NCI-H748 (cell line): Measurements from ENCODE around the gene FTO.
A peak's percentile ranks its signal among the peaks of the same experiment; 100 is the strongest.
"Not testable (repeated sequence)": the region's sequence is repeated elsewhere in the genome, so short reads cannot be mapped to it uniquely, and the experiment has no call there.

Experiments used
- DNase-seq: peaks from one replicate; lab custom pipeline; 2025; ENCODE audit not compliant: unreplicated experiment; lab: John Stamatoyannopoulos, UW

Gene FTO

DNA sequence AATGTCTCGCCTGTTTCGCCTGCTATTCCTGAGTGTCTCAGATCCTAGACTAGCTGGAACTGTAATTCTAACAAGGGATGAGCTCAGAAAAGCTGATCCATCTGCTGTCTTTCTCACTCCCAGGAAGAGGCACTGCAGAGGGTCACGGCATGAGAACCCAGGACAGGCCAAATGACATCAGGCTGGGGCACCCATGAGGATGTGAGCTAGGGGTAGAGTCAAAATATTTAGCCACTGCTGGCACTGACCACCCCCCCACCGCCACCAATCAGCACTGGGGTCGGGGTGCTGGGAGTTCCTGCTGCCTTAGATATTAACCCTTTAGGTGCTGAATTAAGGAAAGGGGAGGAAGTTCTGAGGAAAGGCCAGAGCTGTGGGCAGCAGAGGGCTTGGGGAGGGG is 470.2 kb downstream of the FTO start:
- no peak for DNase-seq

DNA sequence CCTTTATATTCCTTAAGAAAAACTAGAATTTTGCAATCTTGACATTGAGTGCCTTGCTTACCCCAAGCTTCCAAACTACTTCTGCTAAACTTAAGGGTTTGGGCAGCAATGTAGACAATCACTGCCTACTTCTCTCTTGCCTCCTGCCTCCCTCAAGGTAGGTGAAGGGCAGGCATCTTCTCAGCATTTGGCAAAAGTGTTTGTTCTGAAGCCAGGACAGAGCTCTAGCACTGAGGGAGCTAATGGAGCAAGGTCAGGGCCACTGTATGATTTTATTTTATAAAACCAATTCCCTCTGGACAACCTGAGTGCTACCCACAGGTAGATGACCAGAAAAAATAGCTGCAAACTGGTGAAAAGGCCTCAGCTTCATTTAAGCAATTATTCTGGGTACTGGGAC is 470.8 kb downstream of the FTO start:
- DNase-seq, result no peak

DNA sequence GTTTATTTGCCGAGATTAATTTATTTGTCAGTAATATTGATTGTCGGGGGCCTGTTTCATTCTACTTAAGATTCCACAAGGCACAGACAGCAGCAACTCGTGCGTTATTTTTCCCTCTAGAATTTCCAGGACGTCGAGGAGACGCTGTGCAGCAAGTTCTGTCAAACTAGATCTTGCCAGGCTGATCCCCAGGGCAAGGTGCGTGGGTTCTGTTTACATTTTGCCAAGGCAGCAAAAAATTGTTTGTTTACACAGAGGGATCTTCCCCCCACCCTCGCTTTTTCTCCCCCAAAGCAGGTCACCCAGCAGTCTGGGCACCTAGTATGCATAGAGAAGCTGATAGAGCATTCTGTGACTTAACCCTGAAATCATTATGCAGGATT is 471.2 kb downstream of the FTO start:
- DNase-seq, result peak; percentile 50

DNA sequence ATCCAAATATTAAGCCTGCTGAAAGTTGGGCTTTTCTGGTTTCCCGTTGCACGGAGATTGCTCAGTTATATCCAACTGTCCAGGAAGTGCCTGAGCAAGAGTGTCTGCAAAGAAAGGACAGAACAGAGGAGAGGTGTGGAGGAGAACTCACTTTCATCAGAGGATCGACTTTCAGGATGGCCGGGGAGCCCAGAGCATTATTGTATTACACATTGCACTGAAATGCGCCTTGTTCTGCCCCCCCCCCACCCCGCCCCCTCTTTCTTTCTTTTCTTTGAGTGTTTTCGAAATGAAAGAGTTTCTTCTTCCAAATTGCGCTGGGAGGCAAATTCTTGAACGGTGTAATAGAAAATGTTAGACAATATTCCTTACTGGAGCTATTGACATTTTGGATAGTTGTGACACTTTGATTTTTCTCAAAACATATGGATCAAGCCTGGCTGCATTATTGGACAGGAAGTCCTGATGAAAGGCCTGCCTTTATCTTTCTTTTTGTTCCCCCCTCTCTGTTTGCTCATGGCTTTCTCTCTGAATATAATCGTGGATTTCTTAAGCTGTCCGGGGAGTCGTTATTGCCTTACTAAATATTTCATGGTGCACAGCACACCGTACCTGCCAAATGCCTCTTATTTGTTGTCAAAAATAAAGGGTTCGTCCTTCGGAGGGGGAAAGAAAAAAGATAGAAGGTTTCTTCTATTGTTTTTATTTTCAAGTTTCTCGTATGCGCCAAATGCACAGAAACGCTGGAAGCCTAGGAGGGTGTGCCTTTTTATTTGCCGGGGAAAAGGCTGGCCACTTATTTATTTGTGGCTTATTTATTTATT is 471.8 kb downstream of the FTO start:
- DNase-seq, result peak; percentile 50

DNA sequence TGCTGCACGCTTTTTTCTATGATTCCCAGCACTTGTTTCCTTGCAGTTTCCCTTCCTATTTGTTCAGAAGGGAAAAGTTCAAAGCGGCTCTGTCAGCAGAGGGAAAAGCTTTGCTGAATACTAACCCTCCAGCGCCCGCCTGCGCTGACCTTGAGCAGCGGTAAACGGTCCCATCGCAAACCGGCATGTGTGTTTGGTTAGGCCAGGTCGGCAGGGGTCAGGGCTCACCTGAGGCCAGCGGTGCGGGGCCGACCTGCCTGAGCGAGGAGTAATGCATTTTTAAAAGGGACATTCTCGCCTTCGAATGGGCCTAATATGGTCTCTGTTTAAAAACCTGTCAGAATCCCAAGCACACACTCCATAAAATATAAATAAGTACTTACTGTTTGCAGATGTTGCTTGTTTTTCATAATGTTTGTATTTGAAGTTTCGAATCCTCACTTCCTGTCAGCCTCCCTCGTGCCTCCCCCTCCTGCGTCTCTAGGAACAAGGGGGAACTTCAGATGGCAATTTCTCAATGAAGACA is 472.5 kb downstream of the FTO start:
- DNase-seq, result peak; percentile 40

DNA sequence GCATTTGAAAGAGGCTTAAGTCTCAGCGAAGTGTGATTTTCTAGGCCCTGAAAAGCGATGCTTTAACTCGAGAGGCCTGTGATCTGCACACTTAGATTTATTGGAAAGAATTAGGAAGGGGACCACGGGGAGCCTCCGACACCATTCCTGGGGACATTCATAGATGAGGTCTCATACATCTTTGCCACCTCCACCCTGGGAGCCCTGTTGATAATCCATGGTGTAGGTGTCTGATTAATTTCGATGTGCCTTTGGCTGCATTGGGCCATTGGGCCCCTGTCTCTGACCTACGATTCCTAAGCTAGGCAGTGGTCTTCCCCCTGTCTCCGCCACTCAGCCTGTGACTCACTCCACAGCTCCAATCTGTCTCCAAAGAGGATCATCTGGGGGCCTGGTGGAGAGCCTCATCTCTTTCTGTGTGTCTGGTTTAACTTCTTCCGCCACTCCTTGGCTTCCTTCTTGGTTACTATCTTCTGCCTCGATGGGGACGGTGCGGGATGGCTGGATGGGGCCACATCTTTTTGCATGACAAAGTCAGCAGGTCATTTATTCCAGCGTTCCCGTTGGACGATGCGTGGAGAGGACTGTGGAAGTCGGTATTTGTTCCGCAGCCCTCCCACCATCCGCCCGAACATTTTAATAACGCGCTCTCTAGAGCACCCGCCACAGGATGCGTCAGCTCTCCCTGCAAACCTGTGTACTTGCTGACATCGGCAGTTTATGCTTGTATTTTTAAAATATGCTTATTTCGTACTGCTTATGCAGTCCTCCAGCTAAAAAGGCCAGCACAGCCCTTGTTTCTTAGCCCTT is 473.3 kb downstream of the FTO start:
- DNase-seq, result no peak

DNA sequence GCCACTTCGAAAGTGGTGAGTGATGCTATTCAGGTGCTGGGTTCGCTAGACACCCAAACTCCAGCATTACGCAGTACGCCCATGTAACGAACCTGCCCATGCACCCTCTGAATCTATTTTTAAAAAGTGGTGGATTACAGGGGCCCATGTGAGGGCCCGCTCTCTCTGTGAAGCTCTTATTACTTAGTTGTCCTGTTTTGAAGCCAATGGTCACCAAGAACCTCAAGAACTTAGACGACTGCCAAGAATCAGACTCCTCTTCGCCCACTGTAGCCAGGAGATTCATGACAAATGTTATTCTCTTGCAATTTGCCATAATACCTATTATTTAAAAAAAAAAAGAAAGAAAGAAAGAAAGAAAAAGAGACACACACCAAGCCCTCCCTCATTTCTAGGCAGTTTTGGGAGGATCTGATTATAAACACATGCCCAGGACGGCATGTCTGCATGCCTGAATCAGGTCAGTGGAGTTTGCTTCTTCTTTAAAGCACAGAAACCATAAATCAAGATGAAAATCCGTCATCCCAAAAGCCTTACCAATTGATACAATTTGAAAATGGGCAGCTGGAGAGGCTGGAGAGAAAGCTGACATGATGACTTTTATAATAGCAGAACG is 474.0 kb downstream of the FTO start:
- no peak for DNase-seq

DNA sequence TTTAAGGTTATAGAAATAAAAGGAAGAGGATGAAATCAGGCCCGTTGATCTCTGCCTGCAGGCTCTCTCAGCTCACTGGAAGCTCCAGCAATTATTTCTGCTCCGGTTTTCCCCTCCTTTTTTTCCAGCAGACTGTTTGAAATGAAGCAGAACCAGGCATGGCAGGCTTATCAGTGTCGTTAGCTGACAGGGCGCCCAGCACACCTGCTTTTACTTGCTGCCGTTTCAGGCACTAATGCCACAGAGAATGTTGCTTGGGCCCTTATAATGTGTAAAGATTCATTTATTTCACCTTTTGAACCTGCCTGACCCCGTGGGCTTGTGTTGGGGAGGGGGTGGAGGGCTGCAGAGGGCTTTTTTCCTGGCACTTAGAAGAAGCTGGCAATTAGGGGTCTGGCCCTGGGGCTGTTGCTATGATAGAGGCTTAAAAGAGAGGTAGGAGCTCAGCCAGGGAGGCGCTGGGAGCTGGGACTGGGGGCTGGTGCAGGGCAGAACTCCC is 474.6 kb downstream of the FTO start:
- DNase-seq, result peak; percentile 65

DNA sequence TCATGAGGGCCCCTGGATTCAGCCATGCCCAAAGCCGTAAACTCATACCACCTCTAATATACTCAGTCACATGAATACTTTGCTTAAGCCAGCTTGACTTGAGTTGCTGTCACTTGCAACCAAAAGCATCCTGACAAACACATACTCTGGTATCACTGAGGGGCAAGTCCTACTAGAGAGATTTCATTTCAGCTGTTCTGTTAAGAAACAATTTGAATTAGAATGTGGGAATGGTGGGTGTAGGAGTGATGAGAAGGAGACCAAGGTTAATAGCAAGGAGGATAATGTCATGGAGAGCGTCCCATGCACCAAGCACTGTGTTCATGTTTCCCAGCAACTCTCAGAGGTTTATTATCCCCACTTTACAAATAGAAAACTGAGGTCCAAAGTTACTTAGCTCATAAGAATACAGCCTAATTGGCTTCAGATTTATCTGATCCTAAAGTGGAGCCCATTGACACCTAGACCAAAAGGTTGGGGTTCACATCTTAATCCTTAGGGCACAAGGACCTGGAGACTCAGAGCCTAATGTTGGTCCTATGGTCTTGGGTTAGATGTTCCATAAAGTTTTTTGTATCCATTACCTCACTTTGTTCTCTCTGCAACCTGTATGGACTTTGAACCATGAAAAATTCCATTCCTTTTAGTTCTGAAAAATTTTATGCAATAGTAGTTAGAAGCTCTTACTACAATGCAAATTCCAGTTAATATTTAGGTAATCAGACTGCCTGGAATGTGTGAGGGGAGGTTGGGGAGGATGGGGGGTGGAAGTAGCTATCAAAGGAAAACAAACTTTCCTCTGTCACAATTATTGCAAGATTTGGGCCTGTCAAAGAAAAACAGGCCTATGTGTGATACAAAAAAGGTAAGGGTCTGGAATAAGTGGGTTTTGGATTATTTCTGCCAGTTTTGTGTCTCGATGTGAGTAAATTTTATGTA is 476.7 kb downstream of the FTO start:
- no peak for DNase-seq

DNA sequence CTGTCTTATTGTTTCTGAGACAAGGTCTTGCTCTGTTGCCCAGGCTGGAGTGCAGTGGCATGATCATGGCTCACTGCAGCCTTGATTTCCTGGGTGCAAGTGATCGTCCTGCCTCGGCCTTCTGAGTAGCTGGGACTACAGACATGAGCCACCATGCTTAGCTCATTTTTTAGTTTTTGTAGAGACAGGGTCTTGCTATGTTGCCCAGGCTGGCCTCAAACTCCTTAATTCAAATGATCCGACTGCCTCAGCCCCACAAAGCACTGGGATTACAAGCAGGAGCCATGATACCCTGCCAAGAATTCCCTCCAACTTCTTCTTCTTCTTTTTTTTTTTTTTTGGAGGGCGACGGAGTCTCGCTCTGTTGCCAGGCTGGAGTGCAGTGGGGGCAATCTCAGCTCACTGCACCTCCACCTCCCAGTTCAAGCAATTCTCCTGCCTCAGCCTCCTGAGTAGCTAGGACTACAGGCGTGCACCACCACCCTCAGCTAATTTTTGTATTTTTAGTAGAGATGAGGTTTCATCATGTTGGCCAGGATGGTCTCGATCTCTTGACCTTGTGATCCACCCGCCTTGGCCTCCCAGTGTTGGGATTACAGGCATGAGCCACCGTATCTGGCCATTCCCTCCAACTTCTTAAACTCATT is 477.9 kb downstream of the FTO start:
- not testable (repeated sequence) for DNase-seq

DNA sequence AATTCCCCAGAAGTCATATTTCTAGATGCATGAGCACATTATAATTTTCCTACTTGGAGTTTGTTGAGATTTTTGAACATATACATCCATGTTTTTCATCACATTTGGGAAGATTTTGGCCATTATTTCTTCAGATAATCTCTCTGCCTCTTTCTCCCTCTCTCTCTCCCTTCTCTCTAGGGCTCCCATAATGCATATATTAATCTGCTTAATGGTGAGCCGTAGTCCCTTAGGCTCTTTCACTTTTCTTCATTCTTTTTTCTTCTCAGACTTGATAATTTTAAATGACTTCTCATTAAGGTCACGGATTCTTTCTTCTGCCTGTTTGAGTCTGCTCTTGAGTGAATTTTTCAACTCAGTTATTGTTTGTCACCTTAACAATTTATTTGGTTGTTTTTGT is 481.1 kb downstream of the FTO start:
- DNase-seq, result no peak

DNA sequence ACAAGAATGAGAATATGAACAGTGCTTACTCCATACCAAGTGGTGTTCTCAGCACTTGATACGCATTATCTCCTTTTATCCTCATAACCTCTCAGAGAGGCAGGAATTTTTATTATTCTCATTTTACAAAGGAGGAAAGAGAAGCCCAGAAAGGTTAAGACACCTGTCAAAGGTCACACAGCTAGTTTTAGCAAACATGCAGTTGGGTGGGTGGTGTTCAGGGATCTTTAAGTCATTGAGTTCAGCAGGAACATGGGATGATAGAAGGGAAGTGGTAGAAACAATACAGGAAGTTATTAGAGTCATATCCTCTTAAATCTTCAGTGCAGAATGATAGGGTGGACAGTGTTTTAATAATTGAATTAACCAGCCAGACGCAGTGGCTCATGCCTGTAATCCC is 487.2 kb downstream of the FTO start:
- DNase-seq, result no peak

DNA sequence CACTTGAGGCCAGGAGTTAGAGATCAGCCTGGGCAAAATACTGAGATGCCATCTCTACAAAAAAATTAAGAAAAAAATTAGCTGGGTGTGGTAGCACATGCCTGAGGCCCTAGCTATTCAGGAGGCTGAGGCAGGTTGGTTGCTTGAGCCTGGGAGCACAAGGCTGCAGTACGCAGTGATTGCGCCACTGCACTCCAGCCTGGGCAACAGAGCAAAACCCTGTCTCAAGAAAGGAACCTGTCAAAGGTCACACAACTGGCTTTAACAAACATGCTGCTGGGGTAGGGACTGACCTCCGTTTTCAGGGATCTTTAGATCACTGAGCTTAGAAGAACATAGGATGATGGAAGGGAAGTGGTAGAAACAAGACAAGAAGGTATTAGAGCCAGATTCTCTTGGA is 487.6 kb downstream of the FTO start:
- DNase-seq, result no peak

DNA sequence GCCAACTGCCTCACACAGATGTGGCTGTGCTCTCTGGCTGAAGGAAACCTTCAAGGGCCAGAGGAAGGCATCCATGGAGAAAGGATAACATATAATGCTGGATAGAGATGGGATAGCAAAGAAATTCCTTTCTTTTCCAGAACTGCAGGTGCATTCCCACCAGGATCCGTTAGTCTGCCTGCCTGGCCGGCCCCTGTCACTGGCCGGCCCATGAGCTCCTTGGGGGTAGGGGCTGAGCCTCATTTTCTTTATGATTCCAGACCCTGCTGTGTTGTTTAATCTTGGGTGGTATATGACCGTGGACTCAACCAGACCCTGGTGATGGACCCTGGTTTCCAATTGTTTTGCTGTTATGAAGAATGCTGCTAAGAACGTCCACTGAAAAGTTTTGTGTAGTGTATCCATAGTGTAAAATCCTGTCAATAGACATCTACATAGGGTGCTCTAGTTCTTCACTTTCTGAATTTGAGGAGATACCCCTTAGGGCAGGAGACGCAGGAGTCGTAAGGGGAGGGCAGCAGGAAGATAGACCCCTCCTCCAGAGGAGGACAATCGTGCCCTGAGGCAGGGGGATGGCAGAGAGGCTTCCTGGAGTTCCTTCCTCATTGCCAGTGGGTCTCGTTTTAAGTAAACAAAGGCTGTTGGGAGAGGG is 489.2 kb downstream of the FTO start:
- no peak for DNase-seq

DNA sequence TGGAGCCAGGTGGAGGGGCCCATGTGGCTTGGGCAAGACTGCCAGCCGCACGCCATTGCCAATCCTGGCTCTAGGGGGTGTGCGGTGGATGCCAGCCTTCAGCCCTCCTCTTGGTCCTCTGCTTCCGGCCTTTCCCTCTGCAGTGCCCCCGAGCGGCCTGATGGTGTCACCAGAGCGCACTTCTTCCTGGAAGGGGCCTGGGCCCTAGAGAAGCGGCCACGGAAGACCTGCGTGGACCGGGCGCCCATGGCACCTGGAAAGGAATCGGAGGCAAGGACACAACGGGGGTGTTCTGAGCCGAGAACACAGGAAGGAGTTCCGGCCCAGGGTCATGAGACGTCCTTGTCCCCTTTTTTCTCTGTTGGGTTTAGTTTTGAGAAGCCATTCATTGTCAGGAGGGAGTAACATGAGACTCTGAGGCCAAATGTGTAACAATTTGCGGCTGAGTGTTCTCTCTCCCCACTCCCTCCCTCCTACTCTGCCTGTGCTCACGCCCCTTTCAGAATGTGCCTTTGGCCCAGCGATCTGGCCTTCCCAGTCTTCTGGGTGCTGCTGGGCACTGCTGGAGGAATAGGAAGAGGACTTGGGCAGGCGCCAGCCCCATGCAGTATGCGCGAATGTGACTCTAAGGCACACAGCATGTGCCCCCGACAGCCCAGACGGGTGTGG is 489.8 kb downstream of the FTO start:
- peak; percentile 74 for DNase-seq

DNA sequence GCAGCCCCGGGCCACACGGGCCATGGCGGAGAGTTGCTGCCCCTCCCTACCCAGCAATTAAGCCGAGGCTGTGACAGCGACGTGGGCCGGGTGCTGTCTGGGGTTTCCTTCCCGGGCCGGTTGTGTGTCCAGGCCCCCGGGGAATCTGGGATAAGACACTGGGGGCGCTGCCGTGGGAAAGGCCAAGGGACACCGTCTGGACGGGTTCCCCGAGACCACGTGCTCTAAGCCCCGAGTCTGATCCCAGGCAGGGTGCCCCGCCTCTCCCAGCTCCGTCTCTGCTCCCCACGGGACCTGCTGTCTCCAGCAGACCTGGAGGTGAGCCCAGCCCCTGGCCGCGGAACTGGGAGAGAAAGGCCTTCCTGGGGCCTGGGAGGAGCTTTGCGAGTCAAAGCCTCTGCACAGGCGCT is 490.4 kb downstream of the FTO start:
- DNase-seq, result peak; percentile 5

DNA sequence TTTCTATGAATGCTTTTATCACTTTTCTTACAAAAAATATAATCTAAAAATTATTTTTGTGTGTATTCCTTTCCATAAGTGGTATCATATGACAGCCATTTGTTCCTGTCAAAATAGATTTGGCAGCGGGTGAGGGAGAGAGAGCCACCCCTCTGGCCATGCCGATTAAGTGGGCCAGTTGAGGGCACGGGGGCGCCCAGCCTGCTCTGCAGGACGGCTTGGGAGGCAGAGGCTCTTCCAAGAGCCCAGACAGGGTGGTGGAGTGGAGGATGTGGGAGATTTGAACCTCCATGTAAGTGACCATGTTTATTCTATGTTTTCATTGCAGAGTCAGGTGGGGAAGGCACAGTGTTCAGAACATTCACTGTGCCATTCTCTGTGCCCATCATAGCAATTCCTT is 493.8 kb downstream of the FTO start:
- DNase-seq, result no peak

DNA sequence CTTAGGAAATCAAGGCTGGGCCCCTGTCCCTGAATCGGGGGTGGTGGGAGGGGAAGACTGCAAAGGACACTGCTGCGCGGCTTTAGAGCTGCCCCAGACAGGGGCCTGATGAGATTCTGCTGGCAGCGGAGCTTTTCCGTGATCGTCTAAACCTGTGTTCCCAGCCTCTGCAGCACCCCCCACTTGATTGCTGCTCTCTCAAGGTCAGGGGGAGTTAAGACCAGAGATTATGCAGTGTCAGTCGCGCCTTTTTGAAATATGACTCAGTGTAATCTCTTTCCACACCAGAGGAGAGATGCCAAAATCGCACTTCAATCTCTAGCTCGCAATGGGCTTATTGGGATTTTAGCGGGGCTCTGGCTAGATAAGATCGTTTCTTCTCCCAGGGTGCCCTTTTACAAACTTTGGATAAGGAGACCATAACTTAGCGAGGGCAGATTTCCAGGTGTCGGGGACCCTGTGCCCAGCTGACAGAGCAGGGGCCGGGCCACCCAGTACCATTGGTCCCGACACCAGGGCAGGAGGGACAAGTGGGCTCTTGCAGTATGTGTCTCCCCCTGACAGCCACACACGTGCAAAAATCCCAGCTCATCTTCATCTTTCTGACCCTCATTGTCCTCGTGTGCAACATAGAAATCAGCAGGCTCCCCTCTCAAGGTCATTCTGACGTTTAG is 495.7 kb downstream of the FTO start:
- DNase-seq, result no peak
